ENCODE data around the gene CLMN. TPM values are rescaled to one million over a fixed set of nuclear protein-coding genes. Genes with fewer than 3 reads are reported as not detected.

CLMN gene
- total and polyA plus RNA-seq, 2 of the 4 experiments (the other 2 are of a cell fraction) = 0.10 to 0.18 TPM

DNA sequence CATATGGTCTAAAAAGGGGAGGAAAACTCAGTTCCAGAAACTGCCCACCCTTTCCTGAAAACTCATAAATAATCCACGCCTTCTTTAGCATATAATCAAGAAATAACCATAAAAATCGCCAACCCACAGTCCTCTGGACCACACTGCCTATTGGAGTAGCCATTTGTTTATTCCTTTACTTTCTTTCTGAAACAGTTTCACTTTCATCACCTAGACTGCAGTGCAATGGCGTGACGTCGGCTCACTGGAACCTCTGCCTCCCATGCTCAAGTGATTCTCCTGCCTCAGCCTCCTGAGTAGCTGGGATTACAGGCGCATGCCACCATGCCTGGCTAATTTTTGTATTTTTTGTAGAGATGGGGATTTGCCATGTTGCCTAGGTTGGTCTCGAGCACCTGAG lies 44.2 kb downstream of the CLMN start:
- ATAC-seq (ENCODE audit: low read depth) (no peak), DNase-seq (no peak)
- no peaks in the 10 kb centered on the region for H3K4me1 ChIP-seq (ENCODE audit: control insufficient read depth, insufficient read depth, low read length)
- BruUV-seq (replicated peaks) = no TSS peak
- no peak overlapping the region for H2BK20ac ChIP-seq (ENCODE audit: low read depth, low read length)
- no peak overlapping the region for H2AK5ac ChIP-seq (ENCODE audit: low read depth, low read length)
- H2BK5ac ChIP-seq (ENCODE audit: low read depth, low read length, poor library complexity, severe bottlenecking) = no peak overlapping the region
- H2BK120ac ChIP-seq (ENCODE audit: low read depth, low read length) = no peak overlapping the region
- H2BK15ac ChIP-seq (ENCODE audit: low read depth, low read length) = no peak overlapping the region
- H3K18ac ChIP-seq (ENCODE audit: low read depth, low read length) = no peak overlapping the region
- H2AK9ac ChIP-seq (replicated peaks; ENCODE audit: low read depth, low read length, poor library complexity) = no peak overlapping the region
- H4K20me1 ChIP-seq (ENCODE audit: insufficient read depth, low read length) = no peaks in the 10 kb centered on the region
- WGBS, 2 experiments (ENCODE audit: extremely low coverage in 2 of 2, insufficient read length in 1 of 2) = no CpG with 5 or more reads among the region's 7 CpGs
- ChIA-PET POLR2A (ENCODE audit: unreplicated experiment) (no interaction called here), CTCF (no interaction called here)
- H3K14ac ChIP-seq (replicated peaks; ENCODE audit: low read depth, low read length) = no peak overlapping the region
- no peak overlapping the region for H2AFZ ChIP-seq (replicated peaks; ENCODE audit: low read length, poor library complexity)
- H3K27me3 ChIP-seq (ENCODE audit: control insufficient read depth, insufficient read depth, low read length) = no peaks in the 10 kb centered on the region
- H3K9me3 ChIP-seq (ENCODE audit: control insufficient read depth, insufficient read depth, low read length) = no peaks in the 10 kb centered on the region
- dilution Hi-C loops (cut with HindIII; ENCODE audit: low sequenced_read_pairs, unreplicated experiment) (no loop called here), intact Hi-C loops (cut with micrococcal nuclease) (no loop called here), in situ Hi-C loops (cut with MboI; ENCODE audit: low sequenced_read_pairs) (no loop called here)
- H3K4me3 ChIP-seq (ENCODE audit: insufficient read depth, low read depth, low read length) = no peak overlapping the region
- H3K27ac ChIP-seq (ENCODE audit: insufficient read depth, low read length) = no peak overlapping the region
- no peak overlapping the region for H3K4ac ChIP-seq (ENCODE audit: low read depth, low read length)
- no peak overlapping the region for H4K5ac ChIP-seq (ENCODE audit: low read depth, low read length)
- no peaks in the 10 kb centered on the region for H3K9me1 ChIP-seq (ENCODE audit: insufficient read depth, low read length)
- H3K56ac ChIP-seq (ENCODE audit: extremely low read depth, insufficient read depth, low read length) = no peak overlapping the region
- H3K23ac ChIP-seq (ENCODE audit: low read depth, low read length) = no peak overlapping the region
- no peak overlapping the region for H4K91ac ChIP-seq (ENCODE audit: insufficient read depth, low read depth, low read length)
- no peaks in the 10 kb centered on the region for H3K36me3 ChIP-seq (ENCODE audit: control insufficient read depth, insufficient read depth, low read length)
- no peaks in the 10 kb centered on the region for H3K79me1 ChIP-seq (ENCODE audit: low read depth in 1 of 2, low read length in 2 of 2)
- no peak overlapping the region for H3K9ac ChIP-seq (ENCODE audit: low read depth, low read length)
- H3K4me2 ChIP-seq (ENCODE audit: low read depth, low read length) = no peak overlapping the region
- no peak overlapping the region for H4K8ac ChIP-seq (ENCODE audit: low read depth in 2 of 2, low read length in 2 of 2)
- no peak for TF ChIP-seq NFE2L2 (IDR thresholded peaks at IDR 0.05; ENCODE audit: low read depth, low read length)
- TF ChIP-seq, protein P1, sequence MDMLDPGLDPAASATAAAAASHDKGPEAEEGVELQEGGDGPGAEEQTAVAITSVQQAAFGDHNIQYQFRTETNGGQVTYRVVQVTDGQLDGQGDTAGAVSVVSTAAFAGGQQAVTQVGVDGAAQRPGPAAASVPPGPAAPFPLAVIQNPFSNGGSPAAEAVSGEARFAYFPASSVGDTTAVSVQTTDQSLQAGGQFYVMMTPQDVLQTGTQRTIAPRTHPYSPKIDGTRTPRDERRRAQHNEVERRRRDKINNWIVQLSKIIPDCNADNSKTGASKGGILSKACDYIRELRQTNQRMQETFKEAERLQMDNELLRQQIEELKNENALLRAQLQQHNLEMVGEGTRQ (IDR thresholded peaks at IDR 0.05; ENCODE audit: low read depth, low read length) = no peak
- TF ChIP-seq RCOR1 (IDR thresholded peaks at IDR 0.05; ENCODE audit: insufficient replicate concordance, low read length) = no peak
- TF ChIP-seq, protein P2, sequence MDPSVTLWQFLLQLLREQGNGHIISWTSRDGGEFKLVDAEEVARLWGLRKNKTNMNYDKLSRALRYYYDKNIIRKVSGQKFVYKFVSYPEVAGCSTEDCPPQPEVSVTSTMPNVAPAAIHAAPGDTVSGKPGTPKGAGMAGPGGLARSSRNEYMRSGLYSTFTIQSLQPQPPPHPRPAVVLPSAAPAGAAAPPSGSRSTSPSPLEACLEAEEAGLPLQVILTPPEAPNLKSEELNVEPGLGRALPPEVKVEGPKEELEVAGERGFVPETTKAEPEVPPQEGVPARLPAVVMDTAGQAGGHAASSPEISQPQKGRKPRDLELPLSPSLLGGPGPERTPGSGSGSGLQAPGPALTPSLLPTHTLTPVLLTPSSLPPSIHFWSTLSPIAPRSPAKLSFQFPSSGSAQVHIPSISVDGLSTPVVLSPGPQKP (IDR thresholded peaks at IDR 0.05; ENCODE audit: borderline replicate concordance, low read depth, low read length) = no peak
- TF ChIP-seq SMC3 (IDR thresholded peaks at IDR 0.05; ENCODE audit: low read depth, low read length) = no peak
- TF ChIP-seq, protein P3, sequence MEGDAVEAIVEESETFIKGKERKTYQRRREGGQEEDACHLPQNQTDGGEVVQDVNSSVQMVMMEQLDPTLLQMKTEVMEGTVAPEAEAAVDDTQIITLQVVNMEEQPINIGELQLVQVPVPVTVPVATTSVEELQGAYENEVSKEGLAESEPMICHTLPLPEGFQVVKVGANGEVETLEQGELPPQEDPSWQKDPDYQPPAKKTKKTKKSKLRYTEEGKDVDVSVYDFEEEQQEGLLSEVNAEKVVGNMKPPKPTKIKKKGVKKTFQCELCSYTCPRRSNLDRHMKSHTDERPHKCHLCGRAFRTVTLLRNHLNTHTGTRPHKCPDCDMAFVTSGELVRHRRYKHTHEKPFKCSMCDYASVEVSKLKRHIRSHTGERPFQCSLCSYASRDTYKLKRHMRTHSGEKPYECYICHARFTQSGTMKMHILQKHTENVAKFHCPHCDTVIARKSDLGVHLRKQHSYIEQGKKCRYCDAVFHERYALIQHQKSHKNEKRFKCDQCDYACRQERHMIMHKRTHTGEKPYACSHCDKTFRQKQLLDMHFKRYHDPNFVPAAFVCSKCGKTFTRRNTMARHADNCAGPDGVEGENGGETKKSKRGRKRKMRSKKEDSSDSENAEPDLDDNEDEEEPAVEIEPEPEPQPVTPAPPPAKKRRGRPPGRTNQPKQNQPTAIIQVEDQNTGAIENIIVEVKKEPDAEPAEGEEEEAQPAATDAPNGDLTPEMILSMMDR (conservative IDR thresholded peaks at IDR 0.05; ENCODE audit: low read depth, low read length) = no peak
- no peak for TF ChIP-seq RFX5 (IDR thresholded peaks at IDR 0.05; ENCODE audit: low read depth, low read length)
- no peak for TF ChIP-seq POLR2A (IDR thresholded peaks at IDR 0.05; ENCODE audit: low read depth, low read length)
- TF ChIP-seq FOS (IDR thresholded peaks at IDR 0.05; ENCODE audit: low read depth, low read length) = no peak

Data from IMR-90 (cell line).